Neuron (in vitro differentiated cells): ENCODE results near the gene YBX2.
A peak's percentile ranks its signal among the peaks of the same experiment; 100 is the strongest.
"Not testable (repeated sequence)": the region's sequence is repeated elsewhere in the genome, so short reads cannot be mapped to it uniquely, and the experiment has no call there.

Experiments used
- H2AFZ ChIP-seq: one replicate; pipeline ENCODE4 v1.6.1; 2013; ENCODE audit warnings: low read depth, mild to moderate bottlenecking, inconsistent platforms, low read length, moderate library complexity
- H3K27me3 ChIP-seq: one replicate; pipeline ENCODE4 v1.6.1; 2013; ENCODE audit warnings: low read length; ENCODE audit not compliant: insufficient read depth
- H3K36me3 ChIP-seq: one replicate; pipeline ENCODE4 v1.6.1; 2013; ENCODE audit warnings: low read length; ENCODE audit not compliant: insufficient read depth
- H3K4me1 ChIP-seq: one replicate; pipeline ENCODE4 v1.6.1; 2013; ENCODE audit warnings: low read length; ENCODE audit not compliant: insufficient read depth
- H3K4me3 ChIP-seq: 2 replicates; pipeline ENCODE4 v1.5.1; 2013; ENCODE audit warnings: mild to moderate bottlenecking, low read length, moderate library complexity
- H3K9me3 ChIP-seq: one replicate; pipeline ENCODE4 v1.6.1; 2013; ENCODE audit warnings: low read length

Gene YBX2

GRCh38 chr17:7249830-7250229 lies 44.6 kb downstream of the YBX2 start:
- peaks cover 31% of the 10 kb centered on the region for H3K36me3 ChIP-seq
- H3K27me3 ChIP-seq: no peaks in the 10 kb centered on the region
- no peaks in the 10 kb centered on the region for H3K9me3 ChIP-seq
- H3K4me3 ChIP-seq: peak overlapping the region; percentile 92
- H2AFZ ChIP-seq: no peak overlapping the region
- H3K4me1 ChIP-seq: peaks cover 26% of the 10 kb centered on the region

GRCh38 chr17:7249214-7249613 lies 45.2 kb downstream of the YBX2 start:
- no peaks in the 10 kb centered on the region for H3K9me3 ChIP-seq
- no peak overlapping the region for H2AFZ ChIP-seq
- H3K4me1 ChIP-seq: peaks cover 26% of the 10 kb centered on the region
- H3K4me3 ChIP-seq: no peak overlapping the region
- H3K36me3 ChIP-seq: peaks cover 31% of the 10 kb centered on the region
- H3K27me3 ChIP-seq: no peaks in the 10 kb centered on the region

- peaks cover 31% of the 10 kb centered on the region for H3K36me3 ChIP-seq
- peaks cover 26% of the 10 kb centered on the region for H3K4me1 ChIP-seq
- H3K27me3 ChIP-seq: no peaks in the 10 kb centered on the region
- no peaks in the 10 kb centered on the region for H3K9me3 ChIP-seq
- no peak overlapping the region for H2AFZ ChIP-seq
- H3K4me3 ChIP-seq: no peak overlapping the region
Measured at GRCh38 chr17:7248796-7249195, 45.6 kb downstream of the YBX2 start.

GRCh38 chr17:7246779-7247178 lies 47.7 kb downstream of the YBX2 start:
- Histone ChIP-seq H3K4me3 (no peak overlapping the region), H3K4me1 (peaks cover 24% of the 10 kb centered on the region), H3K27me3 (no peaks in the 10 kb centered on the region), H3K36me3 (peaks cover 27% of the 10 kb centered on the region), H3K9me3 (no peaks in the 10 kb centered on the region), H2AFZ (no peak overlapping the region)

GRCh38 chr17:7243838-7244237 lies 50.6 kb downstream of the YBX2 start:
- not testable (repeated sequence) for H3K4me3 ChIP-seq, H3K9me3 ChIP-seq, H2AFZ ChIP-seq, H3K27me3 ChIP-seq
- Histone ChIP-seq H3K4me1 (peaks cover 28% of the 10 kb centered on the region), H3K36me3 (peaks cover 44% of the 10 kb centered on the region)

GRCh38 chr17:7243453-7243729 lies 51.0 kb downstream of the YBX2 start:
- peaks cover 44% of the 10 kb centered on the region for H3K36me3 ChIP-seq

GRCh38 chr17:7242717-7243452 lies 51.6 kb downstream of the YBX2 start:
- H2AFZ ChIP-seq: peak overlapping the region; percentile 60
- no peaks in the 10 kb centered on the region for H3K27me3 ChIP-seq
- H3K36me3 ChIP-seq: peaks cover 44% of the 10 kb centered on the region
- peak overlapping the region; percentile 80 for H3K4me3 ChIP-seq
- no peaks in the 10 kb centered on the region for H3K9me3 ChIP-seq
- H3K4me1 ChIP-seq: peaks cover 26% of the 10 kb centered on the region

More at GRCh38 chr17:7243453-7243729, 51.0 kb downstream of the YBX2 start:
- Histone ChIP-seq H3K4me1 (peaks cover 26% of the 10 kb centered on the region), H3K27me3 (no peaks in the 10 kb centered on the region), H3K4me3 (peak overlapping the region; percentile 80), H2AFZ (no peak overlapping the region), H3K9me3 (no peaks in the 10 kb centered on the region)

GRCh38 chr17:7241783-7242716 lies 52.4 kb downstream of the YBX2 start, which contains the start of gene GABARAP:
GABARAP (minus strand) TSS chr17:7242449; CDS start chr17:7242330, 119 bp downstream.
- Histone ChIP-seq H3K4me3 (peak within 1 kb of the TSS; percentile 80), H3K27me3 (no peaks in the 10 kb centered on the region), H3K4me1 (peaks cover 32% of the 10 kb centered on the region), H3K9me3 (no peaks in the 10 kb centered on the region), H3K36me3 (peaks cover 45% of the 10 kb centered on the region), H2AFZ (peak within 1 kb of the TSS; percentile 60)

GRCh38 chr17:7241090-7241733 lies 53.2 kb downstream of the YBX2 start:
- Histone ChIP-seq H3K27me3 (no peaks in the 10 kb centered on the region), H2AFZ (no peak overlapping the region)

GRCh38 chr17:7240375-7240774 lies 54.1 kb downstream of the YBX2 start:
- peaks cover 49% of the 10 kb centered on the region for H3K36me3 ChIP-seq
- H3K4me3 ChIP-seq: peak overlapping the region; percentile 80
- H3K27me3 ChIP-seq: no peaks in the 10 kb centered on the region

More at GRCh38 chr17:7241090-7241733, 53.2 kb downstream of the YBX2 start:
- Histone ChIP-seq H3K4me1 (peaks cover 37% of the 10 kb centered on the region), H3K36me3 (peaks cover 45% of the 10 kb centered on the region), H3K9me3 (no peaks in the 10 kb centered on the region), H3K4me3 (peak overlapping the region; percentile 80)

GRCh38 chr17:7239091-7240027 lies 55.1 kb downstream of the YBX2 start, which contains the start of gene PHF23:
PHF23 (minus strand) TSS chr17:7239457; CDS start chr17:7239279, 178 bp downstream.
- H3K4me3 ChIP-seq: peak within 1 kb of the TSS; percentile 95
- no peak within 1 kb of the TSS for H2AFZ ChIP-seq
- no peaks in the 10 kb centered on the region for H3K27me3 ChIP-seq
- H3K36me3 ChIP-seq: peaks cover 47% of the 10 kb centered on the region
- no peaks in the 10 kb centered on the region for H3K9me3 ChIP-seq
- H3K4me1 ChIP-seq: peaks cover 46% of the 10 kb centered on the region

More at GRCh38 chr17:7240375-7240774, 54.1 kb downstream of the YBX2 start:
- Histone ChIP-seq H3K9me3 (no peaks in the 10 kb centered on the region), H3K4me1 (peaks cover 37% of the 10 kb centered on the region), H2AFZ (no peak overlapping the region)
